GM23338 (cell line): ENCODE measurements around the gene MSANTD7. TPM values are rescaled to one million over a fixed set of nuclear protein-coding genes. Genes with fewer than 3 reads are reported as not detected.

Source experiments
- ATAC-seq: fragments of 200-7000 bp; cut with Tn5 transposase; 3 replicates; pipeline ENCODE4 v1.9.1; 2020
- DNase-seq: peaks from one replicate; pipeline ENCODE4 v3.0.0-alpha.2; 2015; ENCODE audit warnings: low spot score
- H2AFZ ChIP-seq: fragments of 200-600 bp; sonication (generic); 2 replicates; pipeline ENCODE4 v1.8.0; 2016; ENCODE audit warnings: antibody characterized with exemption, mild to moderate bottlenecking, moderate library complexity
- H3F3A ChIP-seq: fragments of 200-600 bp; sonication (generic); replicated peaks from 2 replicates; pipeline ENCODE4 v1.8.0; 2017; ENCODE audit warnings: antibody characterized with exemption, mixed run types, low read depth
- H3K27ac ChIP-seq: fragments of 200-600 bp; sonication (generic); 2 replicates; pipeline ENCODE4 v1.6.1; 2016; ENCODE audit warnings: low read depth
- H3K27me3 ChIP-seq: fragments of 200-600 bp; sonication (generic); 2 replicates; pipeline ENCODE4 v1.8.0; 2016; ENCODE audit warnings: mild to moderate bottlenecking, mixed run types, moderate library complexity; ENCODE audit not compliant: insufficient read depth
- H3K36me3 ChIP-seq: fragments of 200-600 bp; sonication (generic); 2 replicates; pipeline ENCODE4 v1.8.0; 2016; ENCODE audit warnings: mild to moderate bottlenecking; ENCODE audit not compliant: insufficient read depth
- H3K4me1 ChIP-seq: fragments of 200-600 bp; sonication (generic); 2 replicates; pipeline ENCODE4 v1.8.0; 2016; ENCODE audit warnings: mild to moderate bottlenecking, moderate library complexity; ENCODE audit not compliant: insufficient read depth
- H3K4me2 ChIP-seq: fragments of 200-600 bp; sonication (generic); 2 replicates; pipeline ENCODE4 v1.7.1; 2017; ENCODE audit warnings: mixed run types
- H3K4me3 ChIP-seq: fragments of 200-600 bp; sonication (generic); 2 replicates; pipeline ENCODE4 v1.6.1; 2016; ENCODE audit warnings: mixed run types
- H3K79me2 ChIP-seq: fragments of 200-600 bp; sonication (generic); replicated peaks from 2 replicates; pipeline ENCODE4 v1.8.0; 2017; ENCODE audit warnings: mild to moderate bottlenecking; ENCODE audit not compliant: insufficient read depth
- H3K9me2 ChIP-seq: fragments of 200-600 bp; sonication (generic); 2 replicates; pipeline ENCODE4 v1.8.0; 2017; ENCODE audit not compliant: insufficient read depth
- H4K20me1 ChIP-seq: fragments of 200-600 bp; sonication (generic); replicated peaks from 2 replicates; pipeline ENCODE4 v1.8.0; 2017; ENCODE audit warnings: mild to moderate bottlenecking; ENCODE audit not compliant: insufficient read depth
- H3K27ac Mint-ChIP-seq: 2 replicates; pipeline ENCODE4 v1.8.0; 2020; ENCODE audit warnings: inconsistent platforms, mild to moderate bottlenecking, moderate library complexity, mixed read lengths
- H3K27me3 Mint-ChIP-seq: 3 replicates; pipeline ENCODE4 v1.8.0; 2022; ENCODE audit warnings: low read depth, mild to moderate bottlenecking, moderate library complexity, mixed read lengths, inconsistent platforms; ENCODE audit not compliant: insufficient read depth, poor library complexity
- H3K36me3 Mint-ChIP-seq: 3 replicates; pipeline ENCODE4 v1.8.0; 2021; ENCODE audit warnings: low read depth, mild to moderate bottlenecking, inconsistent platforms, moderate library complexity, mixed read lengths
- H3K4me1 Mint-ChIP-seq: 3 replicates; pipeline ENCODE4 v1.8.0; 2020; ENCODE audit warnings: mild to moderate bottlenecking, inconsistent platforms, mixed read lengths
- H3K4me3 Mint-ChIP-seq: 3 replicates; pipeline ENCODE4 v1.8.0; 2021; ENCODE audit warnings: moderate library complexity, mild to moderate bottlenecking, inconsistent platforms, mixed read lengths
- H3K9me3 Mint-ChIP-seq: 3 replicates; pipeline ENCODE4 v1.8.0; 2020; ENCODE audit warnings: moderate library complexity, mild to moderate bottlenecking, inconsistent platforms, mixed read lengths
- CREB1 ChIP-seq: fragments of 250-450 bp; sonication (Bioruptor Pico); IDR thresholded peaks from 2 replicates; pipeline ENCODE4 v1.5.0; 2020; ENCODE audit warnings: low read depth, mild to moderate bottlenecking, moderate library complexity
- EZH2 ChIP-seq: fragments of 200-600 bp; sonication (generic); IDR thresholded peaks from one replicate; pipeline ENCODE4 v1.8.0; 2017; ENCODE audit warnings: antibody characterized with exemption, mild to moderate bottlenecking, low read depth; ENCODE audit not compliant: unreplicated experiment
- EZH2phosphoT487 ChIP-seq: fragments of 200-600 bp; sonication (generic); IDR thresholded peaks from one replicate; pipeline ENCODE4 v1.8.1; 2018; ENCODE audit warnings: antibody characterized with exemption; ENCODE audit not compliant: unreplicated experiment
- JUNB ChIP-seq: IDR thresholded peaks from one replicate; pipeline ENCODE4 v1.6.1; 2016; ENCODE audit warnings: antibody characterized with exemption; ENCODE audit not compliant: unreplicated experiment
- NANOG ChIP-seq: IDR thresholded peaks from 2 replicates; pipeline ENCODE4 v1.6.1; 2016; ENCODE audit warnings: antibody characterized with exemption, borderline replicate concordance
- POLR2AphosphoS5 ChIP-seq: IDR thresholded peaks from 2 replicates; pipeline ENCODE4 v1.6.1; 2016; ENCODE audit warnings: antibody characterized with exemption, low read depth
- REST ChIP-seq: IDR thresholded peaks from one replicate; pipeline ENCODE4 v1.6.1; 2018; ENCODE audit warnings: antibody characterized with exemption; ENCODE audit not compliant: unreplicated experiment
- STAT1 ChIP-seq: IDR thresholded peaks from one replicate; pipeline ENCODE4 v1.6.1; 2016; ENCODE audit warnings: antibody characterized with exemption; ENCODE audit not compliant: unreplicated experiment
- ZNF114 ChIP-seq: fragments of 250-450 bp; sonication (Bioruptor Pico); IDR thresholded peaks from 2 replicates; pipeline ENCODE4 v1.5.0; 2020; ENCODE audit warnings: mild to moderate bottlenecking, moderate library complexity
- ZNF331 ChIP-seq: fragments of 250-450 bp; sonication (Bioruptor Pico); IDR thresholded peaks from 2 replicates; pipeline ENCODE4 v1.5.0; 2020; ENCODE audit warnings: low read depth, mild to moderate bottlenecking, moderate library complexity
- ZNF462 ChIP-seq: fragments of 250-450 bp; sonication (Bioruptor Pico); IDR thresholded peaks from 2 replicates; pipeline ENCODE4 v1.5.0; 2020; ENCODE audit warnings: mild to moderate bottlenecking, moderate library complexity
- polyA plus RNA-seq: library from polyadenylated mRNA; unstranded; fragments of >200 nt; fragmentation: Nextera tagmentation; extraction: Ambion mirVana; gene quantifications from 2 replicates; pipeline ENCODE4 v1.2.1, GENCODE V29; 2016
- total RNA-seq: library from RNA; depleted of rRNA; stranded (reverse); fragments of >200 nt; shearing (Covaris generic); gene quantifications from 2 replicates; pipeline ENCODE4 v1.2.3, GENCODE V29; 2014
- TF ChIP-seq, protein P1 (sequence below), 2 experiments: fragments of 200-600 bp in 1 of 2; sonication (generic) in 1 of 2; conservative IDR thresholded peaks; 2 replicates each; pipeline versions ENCODE4 v1.5.1 to v1.6.1; 2016 to 2017; ENCODE audit warnings: antibody characterized with exemption in 2 of 2, low read depth in 2 of 2, mild to moderate bottlenecking in 2 of 2, moderate library complexity in 1 of 2
- TF ChIP-seq, protein P2 (sequence below): IDR thresholded peaks from 2 replicates; pipeline ENCODE4 v1.6.1; 2016; ENCODE audit warnings: antibody characterized with exemption

Gene MSANTD7
- total and polyA plus RNA-seq, 2 experiments from 2014 or later, result 5.3 to 19.8 TPM

GRCh38 chr10:14884082-14884481 lies 46.0 kb downstream of the MSANTD7 start:
- ATAC-seq (no peak), DNase-seq (no peak)
- Mint-ChIP-seq H3K9me3 (no peaks in the 10 kb centered on the region), H3K27me3 (peaks cover 5% of the 10 kb centered on the region), H3K27ac (no peak overlapping the region), H3K36me3 (peaks cover 8% of the 10 kb centered on the region), H3K4me1 (peaks cover 21% of the 10 kb centered on the region; the same call in 2 of the 3 replicates), H3K4me3 (no peak overlapping the region)
- Histone ChIP-seq H2AFZ (no peak overlapping the region), H3K27ac (no peak overlapping the region), H3K4me2 (no peak overlapping the region), H3K27me3 (no peaks in the 10 kb centered on the region), H3F3A (no peaks in the 10 kb centered on the region), H4K20me1 (peaks cover 70% of the 10 kb centered on the region), H3K36me3 (peaks cover 7% of the 10 kb centered on the region), H3K79me2 (peaks cover 100% of the 10 kb centered on the region), H3K9me2 (no peaks in the 10 kb centered on the region), H3K4me3 (no peak overlapping the region), H3K4me1 (peaks cover 9% of the 10 kb centered on the region; the same call in 1 of the 2 replicates)
- TF ChIP-seq EZH2, result no peak
- TF ChIP-seq, protein P1, sequence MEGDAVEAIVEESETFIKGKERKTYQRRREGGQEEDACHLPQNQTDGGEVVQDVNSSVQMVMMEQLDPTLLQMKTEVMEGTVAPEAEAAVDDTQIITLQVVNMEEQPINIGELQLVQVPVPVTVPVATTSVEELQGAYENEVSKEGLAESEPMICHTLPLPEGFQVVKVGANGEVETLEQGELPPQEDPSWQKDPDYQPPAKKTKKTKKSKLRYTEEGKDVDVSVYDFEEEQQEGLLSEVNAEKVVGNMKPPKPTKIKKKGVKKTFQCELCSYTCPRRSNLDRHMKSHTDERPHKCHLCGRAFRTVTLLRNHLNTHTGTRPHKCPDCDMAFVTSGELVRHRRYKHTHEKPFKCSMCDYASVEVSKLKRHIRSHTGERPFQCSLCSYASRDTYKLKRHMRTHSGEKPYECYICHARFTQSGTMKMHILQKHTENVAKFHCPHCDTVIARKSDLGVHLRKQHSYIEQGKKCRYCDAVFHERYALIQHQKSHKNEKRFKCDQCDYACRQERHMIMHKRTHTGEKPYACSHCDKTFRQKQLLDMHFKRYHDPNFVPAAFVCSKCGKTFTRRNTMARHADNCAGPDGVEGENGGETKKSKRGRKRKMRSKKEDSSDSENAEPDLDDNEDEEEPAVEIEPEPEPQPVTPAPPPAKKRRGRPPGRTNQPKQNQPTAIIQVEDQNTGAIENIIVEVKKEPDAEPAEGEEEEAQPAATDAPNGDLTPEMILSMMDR (conservative IDR thresholded peaks at IDR 0.05; ENCODE audit: low read depth in 2 of 2), result no peak
- TF ChIP-seq ZNF462 (CRISPR knock-in tag), result no peak
- no peak for TF ChIP-seq EZH2phosphoT487
- TF ChIP-seq NANOG, result no peak
- no peak for TF ChIP-seq CREB1 (CRISPR knock-in tag)
- no peak for TF ChIP-seq POLR2AphosphoS5
- TF ChIP-seq ZNF331 (CRISPR knock-in tag), result no peak
- TF ChIP-seq ZNF114 (CRISPR knock-in tag), result no peak
- no peak for TF ChIP-seq JUNB
- TF ChIP-seq, protein P2, sequence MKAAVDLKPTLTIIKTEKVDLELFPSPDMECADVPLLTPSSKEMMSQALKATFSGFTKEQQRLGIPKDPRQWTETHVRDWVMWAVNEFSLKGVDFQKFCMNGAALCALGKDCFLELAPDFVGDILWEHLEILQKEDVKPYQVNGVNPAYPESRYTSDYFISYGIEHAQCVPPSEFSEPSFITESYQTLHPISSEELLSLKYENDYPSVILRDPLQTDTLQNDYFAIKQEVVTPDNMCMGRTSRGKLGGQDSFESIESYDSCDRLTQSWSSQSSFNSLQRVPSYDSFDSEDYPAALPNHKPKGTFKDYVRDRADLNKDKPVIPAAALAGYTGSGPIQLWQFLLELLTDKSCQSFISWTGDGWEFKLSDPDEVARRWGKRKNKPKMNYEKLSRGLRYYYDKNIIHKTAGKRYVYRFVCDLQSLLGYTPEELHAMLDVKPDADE, result no peak
- TF ChIP-seq STAT1, result no peak
- TF ChIP-seq REST, result no peak
